ENCODE data around the gene FBXL20.

DNA sequence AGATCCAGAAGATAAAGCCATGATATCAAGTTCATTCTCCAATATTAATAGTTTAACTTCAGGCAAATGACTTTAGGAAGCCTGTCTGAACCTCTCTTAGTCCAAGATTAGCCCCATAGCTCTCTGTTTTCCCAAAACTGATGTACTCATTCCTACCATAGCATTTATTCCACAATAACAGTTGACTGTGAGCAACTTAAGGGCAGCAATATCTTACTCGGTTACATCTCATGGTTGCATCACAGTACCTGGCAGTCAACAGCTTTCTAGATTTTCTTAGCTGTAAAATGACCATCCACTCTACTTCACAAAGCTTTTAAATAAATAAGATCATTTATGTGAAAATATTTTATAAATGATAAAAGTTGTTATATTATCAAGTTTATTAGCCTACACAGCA is 117.5 kb downstream of the FBXL20 start:
- TF ChIP-seq, protein P1, sequence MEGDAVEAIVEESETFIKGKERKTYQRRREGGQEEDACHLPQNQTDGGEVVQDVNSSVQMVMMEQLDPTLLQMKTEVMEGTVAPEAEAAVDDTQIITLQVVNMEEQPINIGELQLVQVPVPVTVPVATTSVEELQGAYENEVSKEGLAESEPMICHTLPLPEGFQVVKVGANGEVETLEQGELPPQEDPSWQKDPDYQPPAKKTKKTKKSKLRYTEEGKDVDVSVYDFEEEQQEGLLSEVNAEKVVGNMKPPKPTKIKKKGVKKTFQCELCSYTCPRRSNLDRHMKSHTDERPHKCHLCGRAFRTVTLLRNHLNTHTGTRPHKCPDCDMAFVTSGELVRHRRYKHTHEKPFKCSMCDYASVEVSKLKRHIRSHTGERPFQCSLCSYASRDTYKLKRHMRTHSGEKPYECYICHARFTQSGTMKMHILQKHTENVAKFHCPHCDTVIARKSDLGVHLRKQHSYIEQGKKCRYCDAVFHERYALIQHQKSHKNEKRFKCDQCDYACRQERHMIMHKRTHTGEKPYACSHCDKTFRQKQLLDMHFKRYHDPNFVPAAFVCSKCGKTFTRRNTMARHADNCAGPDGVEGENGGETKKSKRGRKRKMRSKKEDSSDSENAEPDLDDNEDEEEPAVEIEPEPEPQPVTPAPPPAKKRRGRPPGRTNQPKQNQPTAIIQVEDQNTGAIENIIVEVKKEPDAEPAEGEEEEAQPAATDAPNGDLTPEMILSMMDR (conservative IDR thresholded peaks at IDR 0.05; ENCODE audit: low read depth, low read length) = no peak
- TF ChIP-seq EZH2 (IDR thresholded peaks at IDR 0.05; ENCODE audit: borderline replicate concordance, low read depth, low read length, poor library complexity, severe bottlenecking) = no peak

All from A673 (cell line).